ENCODE data around the gene SNX20. TPM values are rescaled to one million over a fixed set of nuclear protein-coding genes. Genes with fewer than 3 reads are reported as not detected.

Gene SNX20
- total and polyA plus RNA-seq, 4 experiments from 2014 or later: 62.5 to 106 (median 89.5) TPM

DNA sequence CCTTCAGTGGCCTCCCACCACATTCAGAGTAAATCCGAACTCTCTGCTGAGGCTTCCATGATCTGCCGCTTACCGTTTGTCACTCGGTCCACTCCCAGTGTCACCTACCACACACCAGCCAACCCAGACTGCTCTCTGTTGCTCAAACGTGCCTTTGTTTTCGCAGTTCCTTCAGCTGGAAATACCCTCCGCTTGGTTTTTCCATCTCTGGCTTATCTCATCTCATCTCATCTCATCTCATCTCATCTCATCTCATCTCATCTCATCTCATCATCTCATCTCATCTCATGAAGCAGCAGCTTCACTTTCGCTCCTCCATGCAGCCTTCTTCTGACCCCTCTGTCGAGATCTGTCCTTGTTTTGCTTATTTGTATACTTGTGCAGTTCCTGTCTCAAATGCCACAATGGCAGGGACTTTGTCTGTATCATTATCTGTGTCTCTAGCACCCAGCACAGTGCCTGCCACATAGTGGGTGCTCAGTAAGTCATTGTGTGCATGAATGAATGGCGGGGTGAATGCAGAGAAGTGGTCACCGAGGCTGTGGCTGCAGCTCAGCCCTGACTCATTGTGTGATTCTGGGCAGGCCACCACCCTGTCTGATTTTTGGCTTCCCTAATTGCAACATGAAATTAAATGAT, 3.8 kb upstream of the SNX20 start:
- H3K4me1 ChIP-seq (ENCODE audit: insufficient read depth, low read length): peaks cover 70% of the 10 kb centered on the region
- peak overlapping the region; percentile 3 to 86 (median 76) for H3K4me3 Mint-ChIP-seq
- H3K27me3 Mint-ChIP-seq: no peaks in the 10 kb centered on the region
- H3K36me3 Mint-ChIP-seq: peaks cover 5 to 10% of the 10 kb centered on the region in 2 donors
- DNase-seq: peak in 3 of 5 donors; percentile 41 to 84 (median 42)
- peaks cover 50 to 73% (median 63%) of the 10 kb centered on the region in 4 donors for H3K4me1 Mint-ChIP-seq
- H3K27me3 ChIP-seq (ENCODE audit: insufficient read depth, low read length): no peaks in the 10 kb centered on the region
- H3K36me3 ChIP-seq (ENCODE audit: insufficient read depth, low read length): no peaks in the 10 kb centered on the region
- peak overlapping the region; percentile 76 for H3K27ac ChIP-seq (ENCODE audit: low read depth, low read length)
- intact Hi-C loops (cut with micrococcal nuclease): loop anchor here (1.0 to 5.0 kb wide), 3 partner anchors 11 to 418 kb away; partner anchors contain the start of gene ADCY7
- POLR2A ChIA-PET (ENCODE audit: partially characterized antibody): interaction anchor here (0.5 to 13.8 kb wide), 14 partner anchors 7 to 407 kb away, joined by 3 to 238 read pairs (median 4); partner anchors contain the start of genes CYLD and NOD2
- H3K9me3 ChIP-seq (ENCODE audit: control insufficient read depth in 1 of 2, low read length in 2 of 2): no peaks in the 10 kb centered on the region
- no peaks in the 10 kb centered on the region for H3K9me3 Mint-ChIP-seq
- H3K4me3 ChIP-seq (ENCODE audit: low read length in 2 of 2): peak overlapping the region in 1 of 2 donors; percentile 11
- H3K27ac Mint-ChIP-seq: peak overlapping the region; percentile 87 to 98 (median 94)
- CTCF ChIA-PET (ENCODE audit: partially characterized antibody): interaction anchor here (0.6 to 14.4 kb wide), 10 partner anchors 10 to 420 kb away, joined by 3 to 289 read pairs (median 6); partner anchors contain the start of gene CYLD

DNA sequence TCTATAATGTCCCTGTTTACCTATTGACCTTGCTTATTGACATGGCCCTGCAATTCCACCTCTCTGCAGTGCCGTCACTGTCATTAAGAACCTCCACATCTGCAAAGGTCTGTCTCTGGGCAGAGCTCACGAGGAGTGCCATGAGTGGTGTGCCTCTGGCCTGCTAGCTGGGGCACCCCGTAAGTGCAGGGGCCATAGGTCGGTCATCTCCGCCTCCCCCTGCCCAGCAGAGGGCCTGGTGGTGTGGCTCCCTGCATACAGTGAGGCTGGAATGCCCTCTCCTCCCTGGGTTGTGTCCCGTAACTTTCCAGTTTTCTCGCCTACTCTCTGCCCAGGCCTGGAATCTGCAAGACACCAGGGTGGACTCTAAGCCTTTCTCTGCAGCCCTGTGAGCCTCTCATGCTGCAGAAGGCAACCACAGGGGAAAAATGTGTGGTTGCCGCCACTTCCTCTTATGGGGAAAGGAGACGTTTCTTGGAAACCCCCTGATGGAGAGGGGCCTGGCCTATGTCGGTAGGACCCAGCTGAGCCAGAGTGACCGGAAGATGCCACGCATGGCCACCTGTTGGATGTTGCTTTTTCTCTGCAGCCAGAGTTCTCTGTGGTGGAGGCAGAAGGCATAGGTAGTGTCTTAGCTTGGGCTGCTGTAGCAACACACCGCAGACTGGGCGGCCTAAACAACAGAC, 2.7 kb upstream of the SNX20 start:
- DNase-seq: peak; percentile 59 to 83 (median 66)
- H3K36me3 Mint-ChIP-seq: peaks cover 13 to 20% of the 10 kb centered on the region in 2 donors
- peak overlapping the region; percentile 87 to 98 (median 94) for H3K27ac Mint-ChIP-seq
- Histone ChIP-seq H3K27me3 (ENCODE audit: insufficient read depth, low read length) (no peaks in the 10 kb centered on the region), H3K4me1 (ENCODE audit: insufficient read depth, low read length) (peaks cover 82% of the 10 kb centered on the region), H3K4me3 (ENCODE audit: low read length in 2 of 2) (peak overlapping the region; percentile 4 to 8), H3K27ac (ENCODE audit: low read depth, low read length) (peak overlapping the region; percentile 76), H3K9me3 (ENCODE audit: control insufficient read depth in 1 of 2, low read length in 2 of 2) (no peaks in the 10 kb centered on the region), H3K36me3 (ENCODE audit: insufficient read depth, low read length) (no peaks in the 10 kb centered on the region)
- H3K4me3 Mint-ChIP-seq: peak overlapping the region; percentile 69 to 86 (median 78)
- H3K4me1 Mint-ChIP-seq: peaks cover 56 to 84% (median 71%) of the 10 kb centered on the region in 4 donors
- POLR2A ChIA-PET (ENCODE audit: partially characterized antibody): interaction anchor here (0.9 to 13.8 kb wide), 7 partner anchors 13 to 78 kb away, joined by 3 to 238 read pairs (median 7); partner anchors contain the start of genes CYLD and NOD2
- intact Hi-C loops (cut with micrococcal nuclease): loop anchor here (1.0 to 5.0 kb wide), 2 partner anchors 63 to 417 kb away; partner anchors contain the start of gene ADCY7
- no peaks in the 10 kb centered on the region for H3K27me3 Mint-ChIP-seq
- CTCF ChIA-PET (ENCODE audit: partially characterized antibody): interaction anchor here (1.8 to 14.4 kb wide), 4 partner anchors 11 to 63 kb away, joined by 5 to 289 read pairs (median 16); partner anchors contain the start of gene CYLD
- H3K9me3 Mint-ChIP-seq: no peaks in the 10 kb centered on the region

DNA sequence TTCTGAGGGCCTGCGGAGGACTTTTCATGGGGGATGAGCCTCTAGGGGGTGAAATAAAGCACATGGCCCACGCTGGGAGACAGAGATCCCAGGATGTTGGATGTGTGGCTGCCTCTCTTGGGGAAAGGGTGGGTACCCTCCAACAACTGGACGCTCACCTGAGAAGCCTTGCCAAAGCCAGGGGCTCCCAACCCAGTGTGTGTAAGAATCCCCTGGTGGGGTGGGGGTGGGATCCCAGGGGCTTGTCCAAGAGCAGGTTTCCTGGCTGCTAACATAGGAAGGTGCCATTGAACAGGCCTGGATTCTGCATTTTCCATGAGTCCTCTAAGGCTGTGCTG, 587 bp downstream of the SNX20 start:
- Mint-ChIP-seq H3K27me3 (no peaks in the 10 kb centered on the region), H3K36me3 (peaks cover 42 to 53% of the 10 kb centered on the region in 2 donors), H3K27ac (peak overlapping the region; percentile 87 to 99 (median 97)), H3K4me3 (peak overlapping the region; percentile 83 to 97 (median 94)), H3K4me1 (peaks cover 66 to 93% (median 80%) of the 10 kb centered on the region in 4 donors), H3K9me3 (no peaks in the 10 kb centered on the region)
- intact Hi-C loops (cut with micrococcal nuclease): loop anchor here (2.0 to 5.0 kb wide), 2 partner anchors 14 to 413 kb away; partner anchors contain the start of gene ADCY7
- ChIA-PET POLR2A (ENCODE audit: partially characterized antibody) (interaction anchor here (0.6 to 19.4 kb wide), 28 partner anchors 10 to 652 kb away, joined by 3 to 478 read pairs (median 4); partner anchors contain the start of genes CYLD and NOD2), CTCF (ENCODE audit: partially characterized antibody) (interaction anchor here (0.7 to 24.1 kb wide), 15 partner anchors 12 to 656 kb away, joined by 3 to 458 read pairs (median 4); partner anchors contain the start of genes CNEP1R1 and CYLD)
- peaks cover 32% of the 10 kb centered on the region for H3K36me3 ChIP-seq (ENCODE audit: insufficient read depth, low read length)
- H3K27ac ChIP-seq (ENCODE audit: low read depth, low read length): peak overlapping the region; percentile 90
- H3K27me3 ChIP-seq (ENCODE audit: insufficient read depth, low read length): no peaks in the 10 kb centered on the region
- H3K4me3 ChIP-seq (ENCODE audit: low read length in 2 of 2): peak overlapping the region; percentile 45 to 93
- H3K9me3 ChIP-seq (ENCODE audit: control insufficient read depth in 1 of 2, low read length in 2 of 2): no peaks in the 10 kb centered on the region
- DNase-seq: no peak
- peaks cover 92% of the 10 kb centered on the region for H3K4me1 ChIP-seq (ENCODE audit: insufficient read depth, low read length)

DNA sequence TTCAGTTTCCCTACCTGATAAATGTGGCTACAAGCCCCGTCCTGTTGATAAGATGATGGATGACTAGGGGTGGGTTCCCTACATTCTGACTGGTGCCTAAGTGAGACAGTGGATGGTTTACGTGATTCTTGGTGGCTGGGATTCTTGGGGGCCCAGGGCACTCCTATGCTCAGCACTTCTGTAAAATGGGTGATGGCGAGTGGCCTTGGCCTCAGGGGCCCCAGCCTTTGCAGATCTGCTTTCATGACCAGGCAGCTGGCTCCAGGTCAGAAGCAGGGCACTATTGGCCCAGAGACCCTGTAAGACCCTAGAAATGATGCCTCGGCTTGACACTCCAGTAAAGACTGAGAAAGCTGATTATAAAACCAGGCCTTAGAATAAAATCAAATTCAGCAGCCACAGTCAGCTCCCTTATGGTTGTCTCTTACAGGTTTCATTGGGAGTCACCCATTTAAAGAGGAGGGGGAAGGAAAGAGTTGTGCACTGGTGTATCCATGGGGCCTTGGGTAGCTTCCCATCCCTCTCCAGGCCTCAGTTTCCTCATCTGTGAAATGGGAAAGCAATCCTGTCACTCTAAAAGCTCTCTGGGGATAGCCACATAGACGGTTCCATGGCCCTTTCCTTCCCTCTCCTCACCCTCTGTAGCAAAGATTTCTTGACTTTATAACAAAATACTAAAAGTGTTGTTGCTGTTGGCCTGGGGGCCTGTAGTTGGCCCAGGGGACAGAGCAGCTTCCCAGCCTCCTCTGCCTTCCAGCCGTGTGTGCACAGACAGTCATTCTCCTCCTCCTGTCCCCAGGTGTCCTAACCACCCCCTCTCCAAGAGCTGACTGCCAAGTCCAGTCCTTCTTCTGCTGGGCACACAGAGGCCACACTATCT, 1.2 kb downstream of the SNX20 start:
- Histone ChIP-seq H3K4me1 (ENCODE audit: insufficient read depth, low read length) (peaks cover 87% of the 10 kb centered on the region), H3K9me3 (ENCODE audit: control insufficient read depth in 1 of 2, low read length in 2 of 2) (no peaks in the 10 kb centered on the region), H3K27me3 (ENCODE audit: insufficient read depth, low read length) (no peaks in the 10 kb centered on the region), H3K4me3 (ENCODE audit: low read length in 2 of 2) (peak overlapping the region; percentile 45 to 93), H3K36me3 (ENCODE audit: insufficient read depth, low read length) (peaks cover 38% of the 10 kb centered on the region), H3K27ac (ENCODE audit: low read depth, low read length) (peak overlapping the region; percentile 90)
- peaks cover 0 to 2% (median 0%) of the 10 kb centered on the region in 8 donors for H3K9me3 Mint-ChIP-seq
- CTCF ChIA-PET (ENCODE audit: partially characterized antibody): interaction anchor here (0.9 to 24.1 kb wide), 10 partner anchors 11 to 655 kb away, joined by 3 to 458 read pairs (median 8); partner anchors contain the start of genes CNEP1R1 and CYLD
- POLR2A ChIA-PET (ENCODE audit: partially characterized antibody): interaction anchor here (0.6 to 19.4 kb wide), 14 partner anchors 10 to 652 kb away, joined by 3 to 478 read pairs (median 4); partner anchors contain the start of genes CYLD and NOD2
- peaks cover 48 to 58% of the 10 kb centered on the region in 2 donors for H3K36me3 Mint-ChIP-seq
- H3K27me3 Mint-ChIP-seq: no peaks in the 10 kb centered on the region
- peak overlapping the region; percentile 87 to 99 (median 97) for H3K27ac Mint-ChIP-seq
- intact Hi-C loops (cut with micrococcal nuclease): loop anchor here (2.0 to 5.0 kb wide), 2 partner anchors 13 to 413 kb away; partner anchors contain the start of gene ADCY7
- DNase-seq: no peak
- H3K4me1 Mint-ChIP-seq: peaks cover 60 to 87% (median 74%) of the 10 kb centered on the region in 4 donors
- H3K4me3 Mint-ChIP-seq: peak overlapping the region; percentile 83 to 97 (median 94)

DNA sequence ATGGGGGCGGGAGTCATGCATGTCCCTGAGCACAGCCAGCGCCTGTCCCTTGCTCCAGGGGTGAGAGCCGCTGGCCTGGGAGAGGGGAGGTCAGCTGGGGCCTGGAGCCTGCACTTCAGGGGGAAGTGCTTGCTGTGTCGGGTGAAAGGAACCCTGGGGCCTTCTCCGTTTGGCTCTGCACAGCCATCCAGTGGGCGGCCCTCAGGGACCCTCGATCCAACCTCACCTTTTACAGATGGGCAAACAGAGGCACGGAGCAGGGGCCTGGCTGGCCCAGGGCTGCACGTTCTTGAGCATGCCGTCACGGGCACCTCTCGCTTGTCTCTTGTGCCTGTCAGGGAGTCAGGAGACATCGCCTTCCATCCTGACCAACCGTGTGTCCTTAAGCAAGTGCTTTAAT, 1.8 kb downstream of the SNX20 start:
- no peaks in the 10 kb centered on the region for H3K27me3 Mint-ChIP-seq
- Histone ChIP-seq H3K27ac (ENCODE audit: low read depth, low read length) (peak overlapping the region; percentile 90), H3K9me3 (ENCODE audit: control insufficient read depth in 1 of 2, low read length in 2 of 2) (no peaks in the 10 kb centered on the region), H3K27me3 (ENCODE audit: insufficient read depth, low read length) (no peaks in the 10 kb centered on the region), H3K36me3 (ENCODE audit: insufficient read depth, low read length) (peaks cover 44% of the 10 kb centered on the region), H3K4me1 (ENCODE audit: insufficient read depth, low read length) (peaks cover 80% of the 10 kb centered on the region), H3K4me3 (ENCODE audit: low read length in 2 of 2) (peak overlapping the region; percentile 45 to 93)
- ChIA-PET CTCF (ENCODE audit: partially characterized antibody) (interaction anchor here (0.9 to 24.1 kb wide), 11 partner anchors 11 to 654 kb away, joined by 3 to 458 read pairs (median 12); partner anchors contain the start of genes CNEP1R1 and CYLD), POLR2A (ENCODE audit: partially characterized antibody) (interaction anchor here (0.8 to 19.4 kb wide), 9 partner anchors 9 to 651 kb away, joined by 3 to 478 read pairs (median 6); partner anchors contain the start of genes CYLD and NOD2)
- intact Hi-C loops (cut with micrococcal nuclease): no loop called here
- H3K4me1 Mint-ChIP-seq: peaks cover 54 to 80% (median 68%) of the 10 kb centered on the region in 4 donors
- DNase-seq: no peak
- peaks cover 0 to 3% (median 0%) of the 10 kb centered on the region in 8 donors for H3K9me3 Mint-ChIP-seq
- H3K4me3 Mint-ChIP-seq: peak overlapping the region; percentile 83 to 97 (median 94)
- peaks cover 54 to 64% of the 10 kb centered on the region in 2 donors for H3K36me3 Mint-ChIP-seq
- peak overlapping the region; percentile 87 to 99 (median 97) for H3K27ac Mint-ChIP-seq

DNA sequence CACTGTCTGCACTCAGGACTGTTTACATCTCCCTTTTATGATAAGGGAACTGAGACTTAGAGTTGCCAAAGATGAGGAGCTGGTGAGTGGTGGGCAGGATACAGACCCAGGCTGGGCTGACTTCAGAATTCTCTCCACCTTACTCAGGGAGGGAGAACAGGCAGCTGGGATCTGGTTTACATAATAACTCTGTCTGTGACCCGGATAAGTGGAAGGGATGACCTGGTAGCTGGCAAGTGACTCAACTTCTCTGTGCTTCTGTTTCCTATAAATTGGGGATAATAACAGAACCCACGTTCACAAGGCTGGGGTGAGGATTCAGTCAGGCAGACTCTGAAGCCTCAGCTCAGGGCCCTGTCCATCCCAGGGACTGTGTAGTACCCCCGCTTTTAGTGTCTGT, 2.6 kb downstream of the SNX20 start:
- peaks cover 47 to 73% (median 61%) of the 10 kb centered on the region in 4 donors for H3K4me1 Mint-ChIP-seq
- H3K27me3 Mint-ChIP-seq: no peaks in the 10 kb centered on the region
- DNase-seq: no peak
- H3K4me3 ChIP-seq (ENCODE audit: low read length in 2 of 2): peak overlapping the region; percentile 21 to 93
- H3K27ac ChIP-seq (ENCODE audit: low read depth, low read length): peak overlapping the region; percentile 90
- peak overlapping the region; percentile 78 to 99 (median 90) for H3K27ac Mint-ChIP-seq
- intact Hi-C loops (cut with micrococcal nuclease): no loop called here
- no peaks in the 10 kb centered on the region for H3K27me3 ChIP-seq (ENCODE audit: insufficient read depth, low read length)
- CTCF ChIA-PET (ENCODE audit: partially characterized antibody): interaction anchor here (1.0 to 24.1 kb wide), 12 partner anchors 10 to 653 kb away, joined by 3 to 458 read pairs (median 4); partner anchors contain the start of gene CYLD
- H3K36me3 Mint-ChIP-seq: peaks cover 61 to 67% of the 10 kb centered on the region in 2 donors
- peak overlapping the region; percentile 83 to 97 (median 94) for H3K4me3 Mint-ChIP-seq
- H3K36me3 ChIP-seq (ENCODE audit: insufficient read depth, low read length): peaks cover 50% of the 10 kb centered on the region
- no peaks in the 10 kb centered on the region for H3K9me3 ChIP-seq (ENCODE audit: control insufficient read depth in 1 of 2, low read length in 2 of 2)
- POLR2A ChIA-PET (ENCODE audit: partially characterized antibody): interaction anchor here (0.7 to 19.4 kb wide), 9 partner anchors 7 to 413 kb away, joined by 3 to 478 read pairs (median 5); partner anchors contain the start of genes CYLD and NOD2
- H3K4me1 ChIP-seq (ENCODE audit: insufficient read depth, low read length): peaks cover 73% of the 10 kb centered on the region
- peaks cover 0 to 6% (median 2%) of the 10 kb centered on the region in 8 donors for H3K9me3 Mint-ChIP-seq

All from CD4-positive, alpha-beta memory T cell (primary cell).